Measurements from ENCODE around the gene RTP5. TPM values are rescaled to one million over a fixed set of nuclear protein-coding genes. Genes with fewer than 3 reads are reported as not detected.

The RTP5 gene
- total and polyA plus RNA-seq, 2 donors (not counting 1 experiment from before 2014, with no cell fraction given), result not detected

DNA sequence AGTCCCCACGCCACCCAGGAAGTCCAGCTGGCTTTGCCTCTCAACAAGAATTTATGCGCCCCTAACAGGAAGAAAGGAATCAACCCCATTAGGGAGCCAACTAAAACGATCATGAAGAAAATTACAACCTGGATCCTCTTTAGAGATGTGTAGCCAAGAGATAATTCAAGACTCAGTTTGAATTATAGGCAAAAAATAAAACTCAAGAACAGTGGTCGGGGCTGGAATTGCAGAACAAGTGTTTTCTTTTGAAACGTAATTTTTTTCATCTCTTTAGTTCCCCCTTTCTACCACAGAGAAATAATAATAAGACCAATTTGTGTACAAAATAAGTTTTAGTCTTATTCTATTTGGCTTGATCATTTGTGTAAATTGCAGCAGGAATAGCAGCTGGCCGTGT is 33.2 kb upstream of the RTP5 start:
- Histone ChIP-seq H3K27me3 (replicated peaks in 1 of 4; ENCODE audit: control extremely low read depth in 1 of 4, control insufficient read depth in 3 of 4, insufficient read depth in 4 of 4, low read length in 3 of 4) (peaks cover 0 to 5% (median 1%) of the 10 kb centered on the region in 4 experiments), H3K36me3 (replicated peaks in 1 of 2; ENCODE audit: control extremely low read depth in 1 of 2, control insufficient read depth in 1 of 2, extremely low read depth in 1 of 2, insufficient read depth in 2 of 2, low read length in 1 of 2) (no peaks in the 10 kb centered on the region), H3K27ac (ENCODE audit: low read length in 2 of 2) (no peak overlapping the region), H3K4me3 (ENCODE audit: control extremely low read depth in 1 of 5, extremely low read depth in 1 of 5, insufficient read depth in 1 of 5, low read depth in 2 of 5, low read length in 4 of 5) (no peak overlapping the region), H3K79me2 (ENCODE audit: control insufficient read depth, insufficient read depth, low read length) (no peaks in the 10 kb centered on the region), H4K20me1 (ENCODE audit: control insufficient read depth, insufficient read depth, low read length, poor library complexity, severe bottlenecking) (no peaks in the 10 kb centered on the region), H2AFZ (ENCODE audit: insufficient read depth, low read depth, low read length, poor library complexity, severe bottlenecking) (no peak overlapping the region), H3K4me2 (replicated peaks; ENCODE audit: low read depth, low read length, poor library complexity, severe bottlenecking) (no peak overlapping the region), H3K4me1 (ENCODE audit: control insufficient read depth in 2 of 2, insufficient read depth in 2 of 2, low read length in 2 of 2) (no peaks in the 10 kb centered on the region), H3K9ac (ENCODE audit: low read length) (no peak overlapping the region), H3K9me3 (ENCODE audit: control extremely low read depth in 1 of 3, control insufficient read depth in 2 of 3, insufficient read depth in 1 of 3, low read length in 2 of 3) (peaks cover 0 to 6% (median 0%) of the 10 kb centered on the region in 3 donors)
- peaks cover 3% of the 10 kb centered on the region for H3K9me3 Mint-ChIP-seq (ENCODE audit: insufficient read depth)
- DNase-seq (no peak), ATAC-seq (ENCODE audit: low read depth) (no peak)
- intact Hi-C loops (cut with micrococcal nuclease), result no loop called here
- no peak overlapping the region for H3K4me3 Mint-ChIP-seq
- no peak overlapping the region for H3K27ac Mint-ChIP-seq
- ChIA-PET CTCF (interaction anchor here (0.9 to 1.4 kb wide), 2 partner anchors 9 to 42 kb away, joined by 3 to 4 read pairs; no protein-coding TSS in a partner anchor), POLR2A (no interaction called here)
- WGBS (ENCODE audit: insufficient coverage), result 83% methylated on average over 2 of the region's 6 CpGs
- H3K27me3 Mint-ChIP-seq, result peaks cover 5% of the 10 kb centered on the region
- H3K4me1 Mint-ChIP-seq, result peaks cover 2% of the 10 kb centered on the region
- TF ChIP-seq, protein P1, sequence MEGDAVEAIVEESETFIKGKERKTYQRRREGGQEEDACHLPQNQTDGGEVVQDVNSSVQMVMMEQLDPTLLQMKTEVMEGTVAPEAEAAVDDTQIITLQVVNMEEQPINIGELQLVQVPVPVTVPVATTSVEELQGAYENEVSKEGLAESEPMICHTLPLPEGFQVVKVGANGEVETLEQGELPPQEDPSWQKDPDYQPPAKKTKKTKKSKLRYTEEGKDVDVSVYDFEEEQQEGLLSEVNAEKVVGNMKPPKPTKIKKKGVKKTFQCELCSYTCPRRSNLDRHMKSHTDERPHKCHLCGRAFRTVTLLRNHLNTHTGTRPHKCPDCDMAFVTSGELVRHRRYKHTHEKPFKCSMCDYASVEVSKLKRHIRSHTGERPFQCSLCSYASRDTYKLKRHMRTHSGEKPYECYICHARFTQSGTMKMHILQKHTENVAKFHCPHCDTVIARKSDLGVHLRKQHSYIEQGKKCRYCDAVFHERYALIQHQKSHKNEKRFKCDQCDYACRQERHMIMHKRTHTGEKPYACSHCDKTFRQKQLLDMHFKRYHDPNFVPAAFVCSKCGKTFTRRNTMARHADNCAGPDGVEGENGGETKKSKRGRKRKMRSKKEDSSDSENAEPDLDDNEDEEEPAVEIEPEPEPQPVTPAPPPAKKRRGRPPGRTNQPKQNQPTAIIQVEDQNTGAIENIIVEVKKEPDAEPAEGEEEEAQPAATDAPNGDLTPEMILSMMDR (IDR thresholded peaks at IDR 0.05), result no peak
- no peak for TF ChIP-seq EZH2 (IDR thresholded peaks at IDR 0.05; ENCODE audit: borderline replicate concordance, insufficient read depth, low read depth, low read length, poor library complexity, severe bottlenecking)

DNA sequence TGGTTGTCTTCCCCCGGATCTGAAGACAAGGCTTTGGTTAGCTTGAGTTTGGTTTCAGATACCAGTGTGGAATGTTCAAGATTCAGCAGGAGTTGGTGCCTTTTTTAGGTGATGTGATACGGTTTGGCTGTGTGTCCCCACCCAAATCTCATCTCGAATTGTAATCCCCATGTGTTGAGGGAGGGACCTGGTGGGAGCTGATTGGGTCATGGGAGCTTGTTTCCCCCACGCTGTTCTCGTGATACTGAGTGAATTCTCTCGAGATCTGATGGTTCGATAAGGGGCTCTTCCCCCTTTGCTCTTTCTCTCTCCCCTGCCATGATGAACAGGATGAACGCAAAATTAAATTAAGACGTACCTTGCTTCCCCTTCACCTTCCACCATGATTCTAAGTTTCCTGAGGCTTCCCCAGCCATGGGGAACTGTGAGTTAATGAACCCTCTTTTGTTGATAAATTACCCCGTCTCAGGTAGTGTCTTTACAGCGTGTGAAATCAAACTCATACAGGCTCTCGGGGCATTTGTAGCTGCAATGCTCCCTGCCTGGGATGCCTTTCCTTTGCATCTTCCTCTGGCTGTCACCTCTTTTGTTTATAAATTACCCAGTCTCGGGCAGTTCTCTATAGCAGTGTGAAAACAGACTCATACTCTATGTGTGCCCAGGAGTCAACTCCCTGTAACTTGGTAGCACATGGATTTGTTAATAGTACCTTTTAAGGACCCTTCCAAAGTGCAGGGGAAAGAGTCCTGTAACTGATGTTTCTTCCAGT is 32.1 kb upstream of the RTP5 start:
- H3K9me3 ChIP-seq (ENCODE audit: control extremely low read depth in 1 of 3, control insufficient read depth in 2 of 3, insufficient read depth in 1 of 3, low read length in 2 of 3), result peaks cover 0 to 6% (median 0%) of the 10 kb centered on the region in 3 donors
- no peak overlapping the region for H3K4me3 ChIP-seq (ENCODE audit: control extremely low read depth in 1 of 5, extremely low read depth in 1 of 5, insufficient read depth in 1 of 5, low read depth in 2 of 5, low read length in 4 of 5)
- no peaks in the 10 kb centered on the region for H3K4me1 ChIP-seq (ENCODE audit: control insufficient read depth in 2 of 2, insufficient read depth in 2 of 2, low read length in 2 of 2)
- no peak overlapping the region for H2AFZ ChIP-seq (ENCODE audit: insufficient read depth, low read depth, low read length, poor library complexity, severe bottlenecking)
- intact Hi-C loops (cut with micrococcal nuclease), result no loop called here
- no peaks in the 10 kb centered on the region for H3K27me3 Mint-ChIP-seq
- no peaks in the 10 kb centered on the region for H3K36me3 ChIP-seq (replicated peaks in 1 of 2; ENCODE audit: control extremely low read depth in 1 of 2, control insufficient read depth in 1 of 2, extremely low read depth in 1 of 2, insufficient read depth in 2 of 2, low read length in 1 of 2)
- H4K20me1 ChIP-seq (ENCODE audit: control insufficient read depth, insufficient read depth, low read length, poor library complexity, severe bottlenecking), result no peaks in the 10 kb centered on the region
- no peak overlapping the region for H3K9ac ChIP-seq (ENCODE audit: low read length)
- ATAC-seq (ENCODE audit: low read depth) (no peak), DNase-seq (no peak)
- H3K27ac ChIP-seq (ENCODE audit: low read length in 2 of 2), result no peak overlapping the region
- H3K27me3 ChIP-seq (replicated peaks in 1 of 4; ENCODE audit: control extremely low read depth in 1 of 4, control insufficient read depth in 3 of 4, insufficient read depth in 4 of 4, low read length in 3 of 4), result peaks cover 0 to 2% (median 0%) of the 10 kb centered on the region in 4 experiments
- no peak overlapping the region for H3K4me3 Mint-ChIP-seq
- H3K4me2 ChIP-seq (replicated peaks; ENCODE audit: low read depth, low read length, poor library complexity, severe bottlenecking), result no peak overlapping the region
- CTCF ChIA-PET, result interaction anchor here (0.9 to 1.4 kb wide), 3 partner anchors 8 to 97 kb away, joined by 3 to 4 read pairs (median 3); no protein-coding TSS in a partner anchor
- H3K79me2 ChIP-seq (ENCODE audit: control insufficient read depth, insufficient read depth, low read length), result no peaks in the 10 kb centered on the region
- POLR2A ChIA-PET, result no interaction called here
- H3K27ac Mint-ChIP-seq, result no peak overlapping the region
- 87% methylated on average over 8 of the region's 13 CpGs for WGBS (ENCODE audit: insufficient coverage)
- TF ChIP-seq EZH2 (IDR thresholded peaks at IDR 0.05; ENCODE audit: borderline replicate concordance, insufficient read depth, low read depth, low read length, poor library complexity, severe bottlenecking), result no peak
- TF ChIP-seq, protein P1 (IDR thresholded peaks at IDR 0.05), result no peak
- H3K9me3 Mint-ChIP-seq (ENCODE audit: insufficient read depth), result peaks cover 3% of the 10 kb centered on the region
- peaks cover 2% of the 10 kb centered on the region for H3K4me1 Mint-ChIP-seq

All from B cell (primary cell).